ENCODE measurements around the gene FLYWCH1. TPM values are rescaled to one million over a fixed set of nuclear protein-coding genes. Genes with fewer than 3 reads are reported as not detected.

The FLYWCH1 gene
- total and polyA plus RNA-seq, 9 of the 15 experiments (the other 6 are each of a cell fraction or from before 2014, with no cell fraction given) = 0.18 to 33.6 (median 11.3) TPM

DNA sequence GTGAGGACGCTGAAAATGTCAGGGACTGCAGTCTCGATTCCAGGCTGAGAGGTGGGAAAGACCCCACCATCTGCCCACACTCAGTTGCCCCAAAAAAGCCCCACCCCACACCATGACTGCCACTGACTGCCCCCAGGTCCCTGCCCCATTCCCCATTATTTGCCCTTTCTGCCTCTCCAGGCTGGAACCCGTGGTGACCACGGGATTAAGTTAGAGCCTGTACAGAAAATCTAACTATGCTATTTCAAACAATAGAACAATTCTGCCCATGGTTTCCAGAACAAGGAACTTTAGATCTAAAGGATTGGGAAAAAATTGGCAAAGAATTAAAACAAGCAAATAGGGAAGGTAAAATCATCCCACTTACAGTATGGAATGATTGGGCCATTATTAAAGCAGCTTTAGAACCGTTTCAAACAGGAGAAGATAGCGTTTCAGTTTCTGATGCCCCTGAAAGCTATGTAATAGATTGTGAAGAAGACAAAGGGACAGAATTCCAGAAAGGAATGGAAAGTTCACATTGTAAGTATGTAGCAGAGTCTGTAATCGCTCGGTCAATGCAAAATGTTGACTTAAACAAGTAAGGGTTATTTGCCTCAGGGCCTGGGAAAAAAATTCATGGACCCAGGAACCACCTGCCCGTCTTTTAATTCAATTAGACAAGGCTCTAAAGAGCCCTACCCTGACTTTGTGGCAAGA is 14.4 kb downstream of the FLYWCH1 start:
- no peaks in the 10 kb centered on the region for H3K9me1 ChIP-seq (ENCODE audit: control insufficient read depth, insufficient read depth, low read length)
- FAIRE-seq (no peak), DNase-seq (ENCODE audit: extremely low read depth in 1 of 4, low spot score in 3 of 4) (no peak), ATAC-seq (no peak)
- H3K4me2 ChIP-seq (ENCODE audit: insufficient read depth, low read length) = no peak overlapping the region
- no peak overlapping the region for H3K4me3 ChIP-seq
- no peaks in the 10 kb centered on the region for H3K79me2 ChIP-seq (ENCODE audit: control insufficient read depth, insufficient read depth, low read length)
- CTCF ChIA-PET (ENCODE audit: low intra/inter-chr PET ratio) = interaction anchor here (1.1 to 2.2 kb wide), 3 partner anchors 52 to 731 kb away, joined by 3 to 17 read pairs (median 12); no protein-coding TSS in a partner anchor
- no peak for TF ChIP-seq ADNP (tag; IDR thresholded peaks at IDR 0.05)
- no peak for TF ChIP-seq XRCC4 (IDR thresholded peaks at IDR 0.05; ENCODE audit: extremely low read depth, insufficient read depth, insufficient read length)
- TF ChIP-seq, protein P1, sequence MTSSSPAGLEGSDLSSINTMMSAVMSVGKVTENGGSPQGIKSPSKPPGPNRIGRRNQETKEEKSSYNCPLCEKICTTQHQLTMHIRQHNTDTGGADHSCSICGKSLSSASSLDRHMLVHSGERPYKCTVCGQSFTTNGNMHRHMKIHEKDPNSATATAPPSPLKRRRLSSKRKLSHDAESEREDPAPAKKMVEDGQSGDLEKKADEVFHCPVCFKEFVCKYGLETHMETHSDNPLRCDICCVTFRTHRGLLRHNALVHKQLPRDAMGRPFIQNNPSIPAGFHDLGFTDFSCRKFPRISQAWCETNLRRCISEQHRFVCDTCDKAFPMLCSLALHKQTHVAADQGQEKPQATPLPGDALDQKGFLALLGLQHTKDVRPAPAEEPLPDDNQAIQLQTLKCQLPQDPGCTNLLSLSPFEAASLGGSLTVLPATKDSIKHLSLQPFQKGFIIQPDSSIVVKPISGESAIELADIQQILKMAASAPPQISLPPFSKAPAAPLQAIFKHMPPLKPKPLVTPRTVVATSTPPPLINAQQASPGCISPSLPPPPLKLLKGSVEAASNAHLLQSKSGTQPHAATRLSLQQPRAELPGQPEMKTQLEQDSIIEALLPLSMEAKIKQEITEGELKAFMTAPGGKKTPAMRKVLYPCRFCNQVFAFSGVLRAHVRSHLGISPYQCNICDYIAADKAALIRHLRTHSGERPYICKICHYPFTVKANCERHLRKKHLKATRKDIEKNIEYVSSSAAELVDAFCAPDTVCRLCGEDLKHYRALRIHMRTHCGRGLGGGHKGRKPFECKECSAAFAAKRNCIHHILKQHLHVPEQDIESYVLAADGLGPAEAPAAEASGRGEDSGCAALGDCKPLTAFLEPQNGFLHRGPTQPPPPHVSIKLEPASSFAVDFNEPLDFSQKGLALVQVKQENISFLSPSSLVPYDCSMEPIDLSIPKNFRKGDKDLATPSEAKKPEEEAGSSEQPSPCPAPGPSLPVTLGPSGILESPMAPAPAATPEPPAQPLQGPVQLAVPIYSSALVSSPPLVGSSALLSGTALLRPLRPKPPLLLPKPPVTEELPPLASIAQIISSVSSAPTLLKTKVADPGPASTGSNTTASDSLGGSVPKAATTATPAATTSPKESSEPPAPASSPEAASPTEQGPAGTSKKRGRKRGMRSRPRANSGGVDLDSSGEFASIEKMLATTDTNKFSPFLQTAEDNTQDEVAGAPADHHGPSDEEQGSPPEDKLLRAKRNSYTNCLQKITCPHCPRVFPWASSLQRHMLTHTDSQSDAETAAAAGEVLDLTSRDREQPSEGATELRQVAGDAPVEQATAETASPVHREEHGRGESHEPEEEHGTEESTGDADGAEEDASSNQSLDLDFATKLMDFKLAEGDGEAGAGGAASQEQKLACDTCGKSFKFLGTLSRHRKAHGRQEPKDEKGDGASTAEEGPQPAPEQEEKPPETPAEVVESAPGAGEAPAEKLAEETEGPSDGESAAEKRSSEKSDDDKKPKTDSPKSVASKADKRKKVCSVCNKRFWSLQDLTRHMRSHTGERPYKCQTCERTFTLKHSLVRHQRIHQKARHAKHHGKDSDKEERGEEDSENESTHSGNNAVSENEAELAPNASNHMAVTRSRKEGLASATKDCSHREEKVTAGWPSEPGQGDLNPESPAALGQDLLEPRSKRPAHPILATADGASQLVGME (CRISPR knock-in tag; IDR thresholded peaks at IDR 0.05) = no peak
- no peak overlapping the region for H2AFZ ChIP-seq (ENCODE audit: low read depth, low read length)
- no peaks in the 10 kb centered on the region for H3K9me3 ChIP-seq (replicated peaks; ENCODE audit: control insufficient read depth, insufficient read depth, low read depth, low read length)
- no peak overlapping the region for H3K27ac ChIP-seq (ENCODE audit: extremely low read depth, low read depth, low read length)
- H4K20me1 ChIP-seq (replicated peaks; ENCODE audit: control insufficient read depth, insufficient read depth, low read length) = no peaks in the 10 kb centered on the region
- no peaks in the 10 kb centered on the region for H3K27me3 ChIP-seq (ENCODE audit: control insufficient read depth in 2 of 2, insufficient read depth in 2 of 2, low read length in 2 of 2)
- 49% methylated on average over 8 of the region's 9 CpGs for WGBS (ENCODE audit: insufficient coverage, low coverage, missing lambda C conversion rate)
- POLR2A ChIA-PET = no interaction called here
- peak overlapping the region in 1 of 2 experiments; percentile 68; a peak in 1 of 4 replicates for H3K9ac ChIP-seq (ENCODE audit: insufficient read depth in 1 of 2, low read depth in 2 of 2, low read length in 2 of 2)
- H3K36me3 ChIP-seq (ENCODE audit: control insufficient read depth, insufficient read depth, low read length) = peaks cover 19% of the 10 kb centered on the region; the same call in 1 of the 3 replicates
- in situ Hi-C loops (cut with MboI) = loop anchor here (5.0 kb wide), 1 partner anchor 89 kb away; no protein-coding TSS in a partner anchor
- H3K4me1 ChIP-seq (replicated peaks in 1 of 2; ENCODE audit: control insufficient read depth in 2 of 2, insufficient read depth in 2 of 2, low read length in 2 of 2) = peaks cover 3 to 22% of the 10 kb centered on the region in 2 experiments; a peak in 3 of 5 replicates
- intact Hi-C loops (cut with micrococcal nuclease) = loop anchor here (5.0 kb wide), 1 partner anchor 56 kb away; the partner anchor contains the start of gene PKMYT1
- BruUV-seq (replicated peaks) = no TSS peak

Data from K562 (cell line).